NCI-H510A (cell line): Measurements from ENCODE around the gene OSBPL5.

Experiments
- DNase-seq: peaks from one replicate; lab custom pipeline; 2025; lab: John Stamatoyannopoulos, UW

Gene OSBPL5

DNA sequence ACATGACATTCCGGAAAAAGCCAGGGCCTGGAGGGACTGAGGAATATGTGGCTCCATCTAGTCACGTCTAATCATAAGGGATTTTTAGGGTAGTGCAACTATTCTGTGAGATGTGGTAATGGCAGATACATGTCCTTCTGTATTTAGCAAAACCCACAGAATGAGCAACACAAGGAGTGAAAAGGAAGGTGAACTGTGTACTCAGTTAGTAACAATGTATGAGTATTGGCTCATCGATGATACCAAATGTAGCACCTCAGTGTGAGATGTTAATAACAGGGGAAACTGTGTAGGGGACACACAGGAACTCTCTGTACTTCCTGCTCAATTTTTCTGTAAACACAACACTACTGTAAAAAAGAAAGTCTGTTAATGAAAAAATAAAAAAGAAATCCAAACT, 65.9 kb downstream of the OSBPL5 start:
- no peak for DNase-seq

DNA sequence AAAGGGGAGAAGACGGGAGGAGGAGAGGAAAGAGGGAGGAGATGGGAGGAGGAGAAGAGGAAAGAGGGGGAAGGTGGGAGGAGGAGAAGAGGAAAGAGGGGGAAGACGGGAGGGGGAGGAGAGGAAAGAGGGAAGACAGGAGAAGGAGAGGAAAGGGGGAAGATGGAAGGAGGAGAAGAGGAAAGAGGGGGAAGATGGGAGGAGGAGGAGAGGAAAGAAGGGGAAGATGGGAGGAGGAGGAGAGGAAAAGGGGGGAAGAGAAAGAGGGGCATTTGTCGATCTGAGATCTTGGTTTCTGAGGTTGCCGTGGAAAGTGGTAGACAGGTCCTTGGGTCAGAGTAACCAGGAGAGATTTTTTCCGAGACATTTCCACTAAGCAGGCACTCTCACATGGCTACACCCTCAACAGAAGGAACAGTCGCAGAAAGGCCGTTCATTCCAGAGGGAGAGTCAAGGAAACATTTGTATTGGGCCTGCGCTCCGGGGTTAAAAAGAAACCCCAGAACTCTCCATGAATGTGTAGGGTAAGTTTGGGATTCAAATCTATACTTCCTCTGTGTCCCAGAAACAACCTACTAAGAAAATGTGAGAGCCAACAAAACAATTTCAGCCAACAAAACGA, 68.1 kb downstream of the OSBPL5 start:
- no peak for DNase-seq

DNA sequence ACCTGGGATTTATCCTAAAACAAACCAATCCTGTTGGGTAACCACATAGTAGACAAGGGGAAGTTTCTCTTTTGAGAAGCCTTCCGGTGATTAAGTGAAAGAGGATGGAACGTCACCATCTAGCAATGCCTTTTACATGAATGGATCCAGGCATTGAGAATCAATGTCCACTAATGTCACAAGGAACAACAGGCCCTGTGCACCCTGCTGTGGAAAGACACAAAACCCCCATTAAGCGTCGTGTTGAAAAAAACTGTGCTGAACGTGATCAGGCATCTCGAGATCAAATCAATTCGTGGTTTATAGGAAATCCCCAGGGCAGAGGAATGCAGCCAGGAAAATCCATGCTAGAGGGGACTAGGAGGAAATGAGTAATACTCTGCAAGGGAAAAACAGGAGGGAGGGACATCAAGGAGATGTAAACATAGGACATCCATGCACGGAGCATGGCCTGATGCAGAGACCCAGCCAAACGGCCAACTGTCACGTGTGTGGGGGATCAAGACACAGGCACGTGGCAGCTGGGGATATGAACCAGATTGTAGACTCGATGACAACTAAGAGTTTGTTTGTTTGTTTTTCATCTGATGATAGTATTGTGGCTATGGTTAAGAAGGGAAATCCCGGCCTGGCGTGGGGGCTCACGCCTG, 69.3 kb downstream of the OSBPL5 start:
- no peak for DNase-seq

DNA sequence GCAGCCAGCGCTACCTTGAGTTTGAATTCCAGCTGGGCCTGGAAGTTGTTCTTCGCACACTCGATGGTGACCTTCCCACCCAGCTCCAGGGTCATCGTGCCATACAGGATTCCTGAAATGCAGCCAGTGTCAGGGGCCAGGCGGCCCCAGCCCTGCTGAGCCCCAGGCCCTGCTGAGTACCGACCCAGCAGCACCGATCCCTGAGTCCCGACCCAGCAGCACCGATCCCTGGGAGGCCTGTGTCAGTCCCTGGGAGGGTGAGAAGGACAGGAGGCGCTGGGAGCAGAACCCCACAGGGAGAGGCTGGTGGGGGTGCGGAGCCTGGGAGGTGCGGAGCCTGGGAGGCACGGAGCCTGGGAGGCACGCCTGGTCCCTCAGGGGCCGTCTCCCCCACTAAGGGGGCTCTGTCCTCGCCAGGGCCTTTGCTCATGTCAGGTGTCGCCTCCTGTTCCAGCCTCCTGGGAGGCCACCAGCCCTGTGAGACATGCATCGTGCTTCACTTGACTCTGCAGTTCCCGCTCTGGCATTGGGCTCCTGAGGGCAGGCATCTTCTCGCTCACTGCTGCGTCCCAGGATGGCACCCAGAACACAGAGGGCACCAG, 70.8 kb downstream of the OSBPL5 start:
- no peak for DNase-seq

DNA sequence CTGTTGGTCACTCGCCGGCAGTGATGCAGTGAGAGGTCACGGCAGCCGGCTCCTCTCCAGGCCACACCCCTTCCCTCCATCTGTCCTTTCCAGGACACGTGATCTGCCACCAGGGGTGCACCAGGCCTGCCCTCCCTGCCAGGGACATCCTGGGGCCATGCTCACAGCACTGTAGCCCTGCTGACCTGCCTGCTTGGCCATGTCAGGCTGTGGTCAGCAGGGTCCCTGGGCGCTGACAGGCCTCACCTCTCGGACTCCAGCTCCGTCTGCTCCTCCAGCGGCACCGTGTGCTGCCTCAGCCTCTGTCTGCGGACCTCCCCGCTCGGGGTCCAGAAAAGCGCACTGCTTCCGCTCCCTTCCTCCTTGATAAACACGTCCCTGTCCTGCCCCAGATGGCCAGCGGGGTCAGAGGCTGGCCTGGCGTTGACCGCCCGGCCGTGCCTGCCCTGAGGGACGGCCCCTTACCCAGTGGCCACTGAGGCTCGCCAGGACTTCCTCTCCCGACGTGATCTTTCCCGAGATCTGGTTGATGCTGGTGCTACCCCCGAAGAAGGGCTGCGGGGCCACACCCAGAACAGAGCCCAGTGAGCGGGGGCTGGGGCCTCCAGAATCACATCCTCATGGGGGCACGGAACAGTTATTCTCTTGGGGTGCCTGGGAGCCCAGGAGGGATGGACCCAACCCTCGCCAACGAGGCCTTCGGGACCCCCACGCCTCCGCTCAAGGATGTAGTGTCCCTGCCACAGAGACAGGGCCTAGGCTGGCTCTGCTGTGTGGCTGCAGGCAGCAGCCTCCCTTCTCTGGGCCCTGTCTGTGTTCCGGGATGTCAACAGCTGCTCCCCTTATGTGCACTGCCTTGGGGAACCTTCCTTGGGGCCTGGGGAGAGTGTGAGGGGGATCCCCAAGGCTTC, 71.6 kb downstream of the OSBPL5 start:
- no peak for DNase-seq

DNA sequence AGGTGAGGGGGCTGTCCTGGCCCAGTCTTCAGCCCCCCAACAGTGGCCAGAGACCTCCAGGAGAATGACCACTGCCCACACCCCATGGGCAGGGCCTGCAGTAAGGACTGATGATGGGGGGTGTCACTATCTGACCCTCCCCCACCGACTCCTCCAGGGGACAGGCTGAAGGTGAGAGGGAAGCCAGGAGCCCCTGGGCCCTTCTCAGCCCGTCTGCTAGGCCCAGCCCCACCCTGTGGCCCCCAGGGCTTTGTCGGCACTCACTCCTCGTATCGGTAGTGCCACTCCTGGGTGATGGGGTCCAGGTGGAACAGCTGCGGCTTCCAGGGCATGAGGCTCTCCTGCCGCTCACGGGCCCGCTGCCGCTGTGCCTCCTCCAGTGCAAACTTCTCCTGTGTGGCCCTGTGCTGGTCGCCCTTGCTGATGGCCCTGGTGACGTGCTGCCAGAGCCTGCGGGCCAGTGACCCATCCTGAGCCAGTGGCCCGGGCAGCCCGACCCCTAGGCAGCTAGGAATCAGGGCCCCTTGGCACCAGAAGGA, 72.4 kb downstream of the OSBPL5 start:
- no peak for DNase-seq

DNA sequence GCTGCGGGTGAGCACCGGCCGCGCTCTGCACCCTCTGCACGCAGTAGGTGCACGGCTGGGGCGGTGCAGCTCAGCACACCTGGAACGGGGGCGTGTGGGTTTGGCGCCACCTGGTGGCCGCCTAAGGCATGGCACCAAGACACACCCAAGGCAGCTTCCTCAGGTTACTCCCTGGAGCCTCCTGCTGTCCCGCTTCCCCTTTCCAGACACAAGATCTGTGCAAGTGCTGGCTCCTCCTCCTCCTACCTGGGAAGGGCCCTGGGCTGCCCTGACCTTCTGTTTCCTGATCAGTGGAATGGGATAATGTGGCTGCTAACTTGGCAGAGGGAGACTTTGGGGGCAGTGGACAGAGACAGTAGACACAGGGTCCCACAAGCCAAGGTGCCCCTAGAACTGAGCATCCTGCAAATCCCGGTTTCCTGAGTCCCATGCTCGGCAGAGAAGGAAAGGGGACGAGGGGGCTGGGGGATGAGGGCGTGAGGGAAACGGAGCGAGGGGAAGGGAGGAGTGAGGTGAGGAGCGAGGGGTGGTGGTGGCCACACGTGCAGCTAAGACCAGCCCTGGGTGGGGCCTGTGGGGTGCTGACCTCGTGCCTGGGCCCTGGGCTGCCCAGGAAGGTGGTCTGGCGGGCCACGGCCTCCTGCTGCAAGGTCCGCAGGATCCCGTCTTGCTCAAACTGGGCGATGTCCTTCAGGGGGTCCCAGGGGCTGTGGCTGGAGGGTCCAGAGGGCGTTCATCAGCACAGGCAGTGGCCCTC, 73.1 kb downstream of the OSBPL5 start:
- peak; percentile 7 for DNase-seq

DNA sequence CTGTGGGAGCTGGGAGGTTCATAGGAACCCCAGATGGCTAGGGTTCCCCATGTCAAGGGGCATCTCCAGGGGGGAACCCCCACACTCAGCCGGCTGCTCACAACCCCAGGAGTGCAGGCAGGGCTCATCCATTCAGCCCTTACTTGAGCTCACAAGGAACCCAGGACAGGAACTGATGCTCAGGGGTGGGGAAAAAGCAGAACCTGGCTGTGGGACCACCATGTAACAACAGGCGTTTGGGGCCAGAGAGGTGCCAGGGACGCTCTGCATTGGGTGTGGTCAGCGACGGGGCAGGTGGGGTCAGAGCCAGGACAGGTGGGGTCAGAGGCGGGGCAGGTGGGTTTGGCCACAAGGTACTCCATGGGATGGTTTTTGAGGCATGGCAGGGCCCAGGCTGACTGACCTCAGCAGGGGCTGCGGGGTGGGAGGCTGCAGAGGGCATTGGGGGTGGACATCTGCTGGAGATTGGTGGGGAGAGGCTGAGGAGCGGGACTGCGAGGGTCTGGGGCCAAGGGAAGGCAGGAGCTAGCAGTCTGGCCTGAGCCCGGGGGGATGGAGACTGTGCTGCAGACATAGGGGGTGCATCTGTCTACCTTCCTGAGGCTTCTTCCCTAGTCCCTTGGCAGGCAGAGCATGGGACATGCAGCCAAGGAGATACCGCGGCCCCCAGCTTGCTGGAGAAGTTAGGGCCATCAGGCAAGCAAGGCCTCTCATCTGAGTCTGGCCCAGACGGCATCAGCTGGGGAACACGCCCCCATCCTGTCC, 73.8 kb downstream of the OSBPL5 start:
- DNase-seq = no peak

DNA sequence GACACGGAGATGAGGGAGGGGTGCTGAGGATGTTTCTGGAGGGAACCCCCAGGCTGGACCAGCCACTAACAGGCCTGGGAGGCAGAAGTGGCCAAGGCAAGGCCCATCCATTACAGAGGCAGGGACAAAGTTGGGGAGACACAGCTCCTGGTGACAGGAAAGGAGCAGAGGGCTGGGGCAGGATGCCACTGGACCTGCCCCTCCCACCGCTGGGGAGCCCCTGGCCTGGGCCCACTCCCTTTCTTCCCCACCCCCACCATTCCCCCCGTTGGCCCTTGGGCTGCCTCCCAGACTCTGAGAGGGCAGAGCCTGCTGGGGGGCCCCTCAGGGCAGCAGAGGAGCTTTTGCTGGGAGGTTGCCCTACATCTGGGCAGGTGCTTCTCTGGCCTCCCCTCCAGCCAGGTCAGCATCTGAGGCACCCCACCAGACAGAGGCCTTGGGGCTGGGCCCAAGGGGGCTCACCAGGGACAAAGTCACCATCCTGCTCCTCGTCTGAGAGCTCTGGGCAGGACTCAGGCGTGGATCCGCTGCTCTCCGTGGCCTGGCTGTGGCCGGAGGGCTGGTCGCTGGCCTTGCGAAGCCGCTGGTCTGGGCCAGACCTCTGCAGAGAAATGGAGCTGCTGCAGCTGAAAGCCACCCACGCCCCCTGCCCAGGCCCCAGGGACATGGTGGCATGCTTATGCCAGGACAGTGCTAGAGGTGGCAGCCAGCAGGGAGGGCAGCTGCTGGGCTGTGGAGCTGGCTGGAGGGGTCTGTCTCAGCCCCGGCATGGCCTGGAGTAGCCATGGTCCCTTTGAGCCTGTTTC, 74.8 kb downstream of the OSBPL5 start:
- no peak for DNase-seq

DNA sequence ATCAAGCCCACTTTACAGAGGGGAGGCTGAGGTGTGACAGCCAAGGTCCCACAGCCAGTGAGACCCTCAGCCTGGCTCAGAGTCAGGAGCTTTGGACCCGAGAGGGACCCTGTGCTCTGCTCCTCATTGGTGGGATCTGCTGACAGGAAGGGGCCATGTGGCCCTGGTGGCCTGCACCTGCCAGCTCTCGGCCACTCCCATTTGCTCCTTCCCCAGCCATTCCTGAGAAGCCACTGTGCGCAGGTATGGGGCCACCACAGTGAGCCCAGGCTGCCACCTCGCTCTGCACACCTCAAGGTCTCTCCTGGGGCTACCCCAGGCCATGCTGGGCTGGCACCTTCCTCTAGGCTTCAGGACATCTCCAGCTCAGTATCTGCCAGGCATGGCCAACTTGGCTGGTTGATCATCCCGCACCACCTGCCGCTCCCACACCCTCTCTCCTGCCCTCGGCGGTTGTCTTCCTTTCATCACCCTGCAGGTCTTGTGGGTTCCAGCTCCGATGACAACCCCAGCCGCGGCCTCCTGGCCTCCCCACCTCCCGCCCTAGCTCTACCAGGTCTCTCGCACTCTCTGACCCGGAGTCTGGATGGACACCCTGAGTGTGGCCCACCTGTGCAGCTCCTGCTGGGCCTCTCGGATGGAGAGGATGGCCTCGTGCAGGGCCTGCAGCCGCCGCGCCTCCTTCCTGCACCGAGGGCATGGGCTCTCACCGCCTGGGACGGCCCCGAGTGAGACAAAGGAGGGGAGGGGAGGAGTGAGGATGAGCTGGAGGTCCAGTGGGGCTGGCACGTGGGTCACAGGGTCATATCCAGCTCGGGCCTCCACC, 75.7 kb downstream of the OSBPL5 start:
- no peak for DNase-seq

DNA sequence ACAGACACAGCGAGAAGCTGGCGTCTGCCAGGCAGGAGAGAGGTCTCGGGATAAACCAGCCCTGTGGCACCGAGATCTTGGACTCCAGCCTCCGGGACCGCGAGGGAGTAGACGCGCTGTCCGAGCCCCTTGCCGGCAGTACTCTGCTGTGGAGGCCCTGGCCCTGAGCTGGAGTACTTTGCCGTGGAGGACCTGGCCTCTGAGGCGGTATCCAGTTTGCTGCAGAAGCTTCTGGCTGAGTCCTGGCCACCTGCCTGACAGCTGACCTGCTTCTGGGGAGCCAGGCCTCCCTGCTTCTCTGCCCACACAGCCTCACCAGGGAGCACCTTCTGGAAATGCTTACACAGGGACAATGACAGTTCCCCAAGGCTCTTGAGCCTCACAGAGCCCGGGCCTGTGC, 76.3 kb downstream of the OSBPL5 start:
- no peak for DNase-seq

DNA sequence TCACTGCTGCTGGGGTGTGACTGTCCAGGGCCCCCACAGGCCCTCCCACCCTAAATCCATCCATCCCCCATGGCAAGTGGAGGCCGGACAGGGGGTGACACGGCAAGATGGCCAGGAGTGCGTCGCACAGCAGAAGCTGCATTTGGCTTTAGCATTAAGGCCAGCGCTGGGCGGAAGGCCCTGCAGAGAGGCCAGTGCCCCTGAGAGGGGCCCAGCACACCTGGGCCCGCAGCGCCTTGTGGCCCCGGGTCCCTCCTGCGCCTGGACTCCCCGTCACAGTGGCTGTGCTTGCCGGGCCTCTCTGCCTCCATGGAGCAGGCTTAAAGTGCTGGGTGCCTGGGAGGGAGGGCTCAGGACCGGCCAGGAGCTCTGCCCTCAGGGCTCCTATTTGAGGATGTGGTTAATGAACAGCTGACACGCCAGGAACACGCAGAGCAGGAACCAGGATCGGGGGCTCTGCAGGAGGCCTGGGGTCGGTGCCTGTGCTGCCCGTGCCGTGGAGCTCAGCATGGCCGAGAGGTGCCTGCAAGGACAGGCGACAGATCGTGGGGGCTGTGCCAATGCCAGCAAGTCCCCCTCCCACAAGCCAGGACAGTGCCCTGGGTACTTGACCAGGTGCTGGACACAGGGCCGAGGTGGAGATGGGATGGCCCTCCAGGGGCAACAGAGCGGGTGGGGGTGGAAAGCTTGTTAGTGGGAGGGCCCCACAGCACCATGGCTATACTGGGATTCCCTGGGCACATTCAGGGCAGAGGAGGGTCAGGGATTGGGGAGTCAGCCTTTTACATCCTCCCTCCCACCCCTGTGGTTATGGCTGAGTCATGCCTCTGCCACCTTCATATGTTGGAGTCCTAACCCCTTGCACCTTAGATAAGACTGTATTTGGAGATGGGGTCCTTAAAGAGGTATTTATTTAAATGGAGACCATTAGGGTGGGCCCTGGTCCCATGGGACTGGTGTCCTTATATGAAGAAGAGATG, 77.0 kb downstream of the OSBPL5 start:
- DNase-seq = no peak

DNA sequence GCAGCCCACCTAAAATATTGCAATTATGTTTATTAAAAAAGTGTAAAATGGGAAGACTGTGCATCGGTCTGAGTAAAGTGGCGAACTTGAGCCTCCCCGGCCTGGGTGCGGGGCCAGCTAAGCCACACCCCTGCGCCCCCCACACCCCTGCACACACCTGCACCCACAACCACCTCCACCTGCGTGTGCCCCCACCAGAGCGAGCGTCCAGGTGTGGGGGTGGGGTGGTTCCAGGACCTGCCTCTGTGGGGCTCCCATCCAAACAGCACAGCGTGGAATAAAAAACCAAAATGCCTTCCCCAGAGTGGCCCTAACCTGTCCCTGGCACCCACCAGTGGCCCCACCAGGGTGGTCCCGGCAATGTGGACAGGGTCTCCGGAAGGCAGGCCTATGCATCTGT, 77.7 kb downstream of the OSBPL5 start:
- no peak for DNase-seq

DNA sequence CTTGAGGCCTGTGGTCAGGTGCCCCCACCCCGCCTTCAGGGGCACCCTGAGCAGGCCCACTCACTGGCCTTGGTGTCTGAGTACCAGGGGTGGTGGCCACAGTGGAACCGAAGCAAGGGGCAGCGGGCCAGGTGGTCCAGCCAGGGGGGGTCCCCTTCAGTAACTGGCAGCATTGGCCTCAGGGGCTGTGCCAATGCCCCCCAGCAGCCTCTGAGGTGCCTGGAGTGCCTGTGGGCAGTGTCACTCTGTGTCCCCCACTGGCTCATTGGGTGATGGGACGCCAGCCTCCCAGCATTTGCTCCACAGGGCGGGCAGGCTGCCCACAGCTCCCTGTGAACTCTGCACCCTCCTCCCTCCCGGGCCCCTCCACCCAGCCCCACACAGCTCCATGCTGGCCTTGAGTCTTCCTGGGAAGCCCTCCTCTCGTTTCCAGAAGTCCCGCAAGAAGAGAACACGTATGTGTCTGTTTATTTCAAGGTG, 78.4 kb downstream of the OSBPL5 start:
- no peak for DNase-seq

DNA sequence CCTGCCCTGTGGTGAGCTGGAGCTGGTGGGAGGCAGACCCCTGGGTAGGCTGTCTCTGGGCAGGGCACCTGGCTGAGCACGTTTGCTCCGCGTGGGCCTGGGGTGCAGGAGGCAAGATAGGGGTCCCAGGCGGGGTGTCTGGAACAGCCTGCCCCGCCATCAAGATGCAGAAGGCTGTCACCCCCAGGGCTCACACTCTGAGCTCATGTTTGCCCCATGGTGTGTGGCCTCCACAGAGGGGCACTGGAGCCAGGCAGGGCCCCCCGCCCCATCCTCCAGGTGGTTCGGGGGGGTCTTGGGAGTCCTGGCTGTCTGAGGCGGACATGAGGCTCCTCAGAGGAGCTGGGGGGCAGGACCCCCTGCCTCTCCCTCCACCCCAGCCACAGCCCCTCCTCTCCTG, 79.0 kb downstream of the OSBPL5 start:
- no peak for DNase-seq

DNA sequence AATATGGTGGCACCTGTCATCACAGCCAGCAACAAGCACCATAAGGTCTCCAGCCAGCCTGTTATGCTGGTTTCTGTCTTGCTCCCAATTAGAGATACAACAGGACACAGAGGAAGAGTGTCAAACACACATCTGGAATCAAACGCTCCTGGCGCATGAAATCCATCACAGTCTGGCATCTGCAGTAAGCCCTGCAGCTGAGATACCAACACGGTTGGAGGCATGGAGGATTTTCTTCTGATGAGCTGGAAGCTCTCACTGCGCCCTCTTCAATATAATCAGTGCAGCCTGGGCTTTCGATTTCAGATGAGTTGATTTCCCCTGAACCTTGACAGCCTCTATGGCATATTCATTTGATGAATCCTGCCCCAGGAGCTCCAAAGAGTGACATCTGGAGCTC, 80.1 kb downstream of the OSBPL5 start:
- DNase-seq = no peak

DNA sequence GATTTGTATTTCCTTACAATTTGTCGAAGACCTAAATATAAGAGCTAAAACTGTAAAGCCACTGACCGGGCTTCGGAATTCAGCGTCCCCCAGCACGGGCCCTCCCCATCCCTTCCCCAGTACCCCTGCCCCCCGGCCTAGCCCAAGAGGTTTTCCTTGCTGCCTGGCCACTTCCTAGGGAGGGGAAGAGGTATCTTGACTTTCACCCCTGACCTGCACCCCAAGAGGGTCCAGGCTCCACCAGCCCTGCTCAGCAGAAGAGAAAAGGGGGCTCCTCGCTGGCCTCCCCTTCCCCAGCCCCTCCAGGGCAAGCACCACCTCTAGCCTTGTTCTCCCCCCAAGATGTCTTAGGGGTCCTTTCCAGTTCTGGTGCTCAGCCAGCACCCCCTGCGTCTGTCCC, 81.8 kb downstream of the OSBPL5 start:
- DNase-seq = no peak

DNA sequence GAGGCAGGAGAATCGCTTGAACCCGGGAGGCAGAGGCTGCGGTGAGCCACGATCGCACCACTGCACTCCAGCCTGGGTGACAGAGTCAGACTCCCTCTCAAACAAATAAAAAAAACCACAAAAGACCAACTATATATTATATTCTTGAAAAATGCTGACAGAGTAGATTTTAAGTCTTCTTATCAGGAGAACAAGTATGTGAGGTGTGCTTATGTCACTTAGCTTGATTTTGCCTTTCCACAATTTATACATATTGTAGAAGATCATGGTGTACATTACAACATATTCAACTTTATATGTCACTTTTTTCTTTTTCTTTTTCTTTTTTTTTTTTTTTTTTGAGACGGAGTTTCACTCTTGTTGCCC, 83.7 kb downstream of the OSBPL5 start:
- DNase-seq = no peak
